Fibroblast of mammary gland (primary cell): ENCODE data around the gene STMN3.

Source experiments
- DNase-seq: peaks from one replicate; pipeline ENCODE4 v3.0.0-alpha.2; 2010; ENCODE audit warnings: low read depth
- H3K4me3 ChIP-seq: 2 replicates; pipeline ENCODE4 v1.5.1; 2011; ENCODE audit warnings: low read depth, mild to moderate bottlenecking, low read length, moderate library complexity; ENCODE audit not compliant: control insufficient read depth
- CTCF ChIP-seq: conservative IDR thresholded peaks from 2 replicates; pipeline ENCODE4 v1.5.1; 2011; ENCODE audit warnings: low read depth, low read length, inconsistent platforms; ENCODE audit not compliant: control insufficient read depth, insufficient read depth

Gene STMN3

GRCh38 chr20:63622096-63622495 lies 31.1 kb downstream of the STMN3 start:
- no peak overlapping the region for H3K4me3 ChIP-seq
- no peak for TF ChIP-seq CTCF
- DNase-seq = no peak

- no peak overlapping the region for H3K4me3 ChIP-seq
- no peak for TF ChIP-seq CTCF
- DNase-seq = no peak
Measured at GRCh38 chr20:63620991-63621390, 32.2 kb downstream of the STMN3 start.

GRCh38 chr20:63619505-63619904 lies 33.7 kb downstream of the STMN3 start:
- DNase-seq = no peak
- no peak for TF ChIP-seq CTCF
- H3K4me3 ChIP-seq = no peak overlapping the region

- no peak for TF ChIP-seq CTCF
- DNase-seq = no peak
- no peak overlapping the region for H3K4me3 ChIP-seq
Measured at GRCh38 chr20:63619086-63619485, 34.1 kb downstream of the STMN3 start.

GRCh38 chr20:63618291-63618980 lies 34.8 kb downstream of the STMN3 start:
- H3K4me3 ChIP-seq = no peak overlapping the region

GRCh38 chr20:63617876-63618265 lies 35.4 kb downstream of the STMN3 start:
- no peak for DNase-seq
- TF ChIP-seq CTCF = no peak
- no peak overlapping the region for H3K4me3 ChIP-seq

More at GRCh38 chr20:63618291-63618980, 34.8 kb downstream of the STMN3 start:
- no peak for TF ChIP-seq CTCF
- DNase-seq = no peak
